Stimulated activated CD8-positive, alpha-beta memory T cell treated with anti-CD3 and anti-CD28 coated beads, Interleukin-15, amount 100 ng/mL, for 1 hour (primary cell): Measurements from ENCODE around the gene ZNF277.
"Not testable (repeated sequence)": the region's sequence is repeated elsewhere in the genome, so short reads cannot be mapped to it uniquely, and the experiment has no call there.

ENCODE experiments used
- DNase-seq: peaks from one replicate; pipeline ENCODE4 v3.0.0-alpha.2; 2020; ENCODE audit warnings: low read depth

Gene ZNF277

DNA sequence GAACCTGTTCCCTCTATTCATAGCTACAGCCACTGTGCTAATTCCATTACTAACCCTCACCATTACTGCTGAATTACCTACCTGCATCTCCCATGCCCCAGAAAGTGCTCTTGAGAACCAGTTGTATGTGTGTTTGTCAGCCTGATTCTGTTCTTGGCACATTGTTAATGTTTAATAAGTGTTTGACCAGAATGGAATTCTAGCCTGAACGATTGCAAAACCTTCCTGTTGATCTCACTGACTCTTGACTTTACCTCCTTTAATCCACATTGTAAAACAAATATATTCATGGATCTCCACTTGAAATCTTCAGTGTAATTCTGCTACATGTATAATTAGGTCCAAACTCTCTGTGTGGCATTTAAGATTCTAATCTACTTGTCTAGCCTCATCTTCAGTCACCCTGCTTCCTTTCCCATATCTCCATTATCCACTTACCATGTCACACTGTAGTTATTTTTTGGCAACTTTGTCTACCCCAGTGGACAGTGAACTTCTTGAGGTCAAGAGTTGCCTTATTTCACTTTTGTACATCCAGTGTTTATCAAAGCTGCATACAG is 4.9 kb downstream of the ZNF277 start:
- DNase-seq = no peak

- DNase-seq = no peak
Observed at GRCh38 chr7:112212571-112212970, 6.1 kb downstream of the ZNF277 start.

DNA sequence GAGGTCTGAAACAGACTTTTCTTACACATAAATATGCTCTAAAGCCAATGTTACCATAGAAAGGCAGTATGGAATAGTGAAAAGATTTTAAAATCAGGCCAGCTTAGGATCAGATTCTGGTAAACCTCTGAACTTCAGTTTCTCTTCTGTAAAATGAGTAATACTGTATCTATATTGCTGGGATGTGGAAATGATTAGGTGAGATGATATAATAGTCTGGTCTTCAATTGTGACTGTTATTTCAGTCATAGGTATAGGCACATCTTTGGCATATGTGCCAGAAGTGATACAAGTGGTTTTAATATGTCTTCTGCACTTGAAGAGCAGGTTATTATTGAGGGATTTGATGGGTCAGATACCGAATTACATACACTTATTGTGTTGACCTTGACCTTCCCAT is 7.2 kb downstream of the ZNF277 start:
- no peak for DNase-seq

DNA sequence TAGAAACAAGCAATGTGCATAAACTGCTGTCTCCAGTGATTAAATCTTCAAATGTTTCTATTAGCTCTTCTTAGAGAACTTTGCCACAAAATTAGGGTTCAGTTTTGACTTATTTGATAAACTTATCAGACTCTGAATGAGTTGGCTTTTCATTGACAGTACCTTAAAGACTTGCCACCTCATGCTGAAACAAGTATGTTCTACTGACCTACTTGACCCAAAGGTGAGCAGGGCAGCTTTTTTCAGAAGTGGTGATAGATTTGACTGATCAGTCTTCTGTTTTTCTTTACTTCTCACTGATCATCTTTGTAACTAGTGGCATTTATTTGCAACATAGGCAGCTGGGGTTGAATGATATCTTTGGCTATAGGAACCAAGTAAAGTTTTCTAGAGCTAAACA is 7.8 kb downstream of the ZNF277 start:
- DNase-seq = no peak

DNA sequence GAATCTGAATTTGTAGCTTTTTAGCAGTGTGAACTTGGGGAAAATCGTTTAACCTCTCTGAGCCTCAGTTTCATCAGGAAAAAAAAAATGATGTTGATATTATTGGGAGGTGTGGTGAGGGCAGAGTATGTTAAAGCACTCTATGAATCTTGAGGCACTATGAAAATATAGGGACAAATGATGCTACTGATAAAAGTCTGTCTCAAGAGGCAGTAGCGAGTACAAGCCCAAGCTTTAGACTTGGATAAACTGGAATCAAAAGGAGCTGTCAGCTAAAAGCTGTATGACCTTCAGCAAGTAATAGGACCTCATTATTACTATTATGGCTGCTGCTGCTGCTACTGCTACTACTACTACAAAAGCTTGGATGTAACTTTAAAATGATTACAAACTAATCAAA is 8.4 kb downstream of the ZNF277 start:
- DNase-seq = no peak

DNA sequence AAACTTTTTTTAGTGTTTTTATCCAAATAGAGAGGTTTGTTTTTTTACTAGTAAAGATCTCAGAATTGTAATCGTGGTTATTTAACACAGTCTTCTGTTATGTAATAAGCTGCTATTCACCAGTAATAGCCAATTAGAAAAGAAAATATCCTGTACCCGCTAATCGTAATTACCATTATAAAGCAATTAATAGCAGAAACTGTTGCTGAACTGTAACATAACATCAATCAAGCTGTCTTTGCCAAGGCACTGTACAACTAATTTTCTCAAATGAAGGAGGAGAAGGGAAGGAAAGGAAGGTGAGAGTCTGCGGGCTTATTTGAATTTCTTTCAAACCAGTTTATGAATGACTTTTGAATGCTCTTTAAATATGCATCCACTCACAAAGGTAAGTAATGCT is 9.3 kb downstream of the ZNF277 start:
- DNase-seq = no peak

DNA sequence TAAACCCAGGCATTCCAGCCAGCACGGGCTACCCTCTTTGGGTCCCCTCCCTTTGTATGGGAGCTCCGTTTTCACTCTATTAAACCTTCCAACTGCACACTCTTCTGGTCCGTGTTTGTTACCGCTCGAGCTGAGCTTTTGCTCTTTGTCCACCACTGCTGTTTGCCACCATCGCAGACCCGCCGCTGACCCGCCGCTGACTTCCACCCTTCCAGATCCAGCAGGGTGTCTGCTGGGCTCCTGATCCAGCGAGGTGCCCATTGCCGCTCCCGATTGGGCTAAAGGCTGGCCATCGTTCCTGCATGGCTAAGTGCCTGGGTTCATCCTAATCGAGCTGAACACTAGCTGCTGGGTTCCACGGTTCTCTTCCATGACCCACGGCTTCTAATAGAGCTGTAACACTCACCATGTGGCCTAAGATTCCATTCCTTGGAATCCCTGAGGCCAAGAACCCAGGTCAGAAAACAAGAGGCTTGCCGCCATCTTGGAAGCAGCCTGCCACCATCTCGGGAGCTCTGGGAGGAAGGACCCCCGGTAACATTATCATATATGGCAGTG is 14.5 kb downstream of the ZNF277 start:
- no peak for DNase-seq

- no peak for DNase-seq
Observed at GRCh38 chr7:112223310-112223709, 16.8 kb downstream of the ZNF277 start.

GRCh38 chr7:112224186-112224585 is 17.7 kb downstream of the ZNF277 start:
- no peak for DNase-seq

DNA sequence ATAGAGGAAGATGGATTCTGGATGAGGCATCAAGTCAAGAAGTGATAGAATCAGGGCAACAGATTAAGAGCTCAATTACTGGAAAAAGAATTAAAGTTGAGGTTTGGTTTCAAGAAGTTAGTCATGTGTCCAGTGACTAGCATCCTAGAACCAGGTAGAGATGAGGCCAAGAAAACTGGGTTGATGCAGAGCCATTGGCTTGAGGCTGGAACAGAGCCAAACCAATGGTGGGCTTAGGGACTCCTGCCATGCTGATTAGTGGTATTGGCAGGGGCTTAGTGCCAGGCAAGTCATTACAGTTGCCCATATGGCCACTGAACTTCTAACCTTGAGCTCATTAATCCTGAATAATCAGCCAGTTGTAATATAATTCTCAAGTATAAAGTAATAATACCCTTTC is 18.5 kb downstream of the ZNF277 start:
- no peak for DNase-seq

- no peak for DNase-seq
Observed at GRCh38 chr7:112226701-112227276, 20.3 kb downstream of the ZNF277 start.

DNA sequence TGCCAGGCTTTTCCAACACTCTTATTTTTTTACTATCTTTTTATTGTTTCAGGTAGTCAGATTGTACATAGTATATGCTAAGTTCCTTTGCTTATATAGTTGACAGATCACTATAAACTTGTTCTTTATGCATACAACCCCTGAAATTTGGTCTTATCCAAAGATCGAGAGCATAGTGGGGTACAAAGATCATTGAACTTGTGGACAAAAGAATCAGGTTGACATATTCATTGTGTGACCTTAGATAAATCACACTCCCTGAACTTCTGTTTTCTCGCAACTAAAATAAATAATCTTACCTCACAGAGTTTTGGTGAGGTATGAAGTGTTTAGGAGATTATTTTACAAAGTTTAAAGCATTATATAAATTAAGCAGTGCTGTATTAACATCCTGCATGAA is 22.1 kb downstream of the ZNF277 start:
- DNase-seq = no peak

DNA sequence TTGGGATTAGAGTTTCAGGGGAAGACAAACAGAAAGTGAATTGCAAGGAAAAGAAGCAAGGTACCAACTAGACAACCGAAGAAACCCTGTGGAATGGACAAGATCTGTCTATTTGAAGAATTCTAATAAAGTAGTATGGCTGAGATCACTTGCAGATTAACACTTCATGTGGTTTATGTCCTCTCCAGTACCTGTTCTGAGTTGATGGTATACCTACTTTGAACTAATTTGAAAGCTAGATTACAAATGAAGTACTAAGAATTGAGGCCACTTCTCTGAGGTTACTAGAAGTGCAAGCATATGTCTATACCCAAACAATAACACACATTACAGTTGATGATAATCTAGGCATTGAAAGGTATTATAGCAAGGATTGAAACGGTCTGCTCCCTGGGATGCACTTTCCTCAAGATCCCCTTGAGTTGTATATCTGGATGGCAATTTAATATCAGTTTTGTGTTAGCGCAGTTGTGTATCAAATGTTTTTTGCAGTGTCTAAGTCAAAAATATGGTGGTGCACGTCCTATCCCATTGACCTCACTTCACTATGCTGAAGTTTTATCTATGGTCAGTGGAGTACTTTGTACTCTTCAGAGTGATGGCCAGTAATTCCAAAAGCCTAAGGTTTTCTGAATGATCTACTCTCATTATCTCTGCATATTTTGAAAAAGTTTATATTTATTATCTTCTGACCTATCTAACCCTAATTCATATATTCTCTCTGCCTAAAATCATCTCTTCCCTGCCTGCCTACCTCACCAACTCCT is 25.9 kb downstream of the ZNF277 start:
- DNase-seq = no peak

DNA sequence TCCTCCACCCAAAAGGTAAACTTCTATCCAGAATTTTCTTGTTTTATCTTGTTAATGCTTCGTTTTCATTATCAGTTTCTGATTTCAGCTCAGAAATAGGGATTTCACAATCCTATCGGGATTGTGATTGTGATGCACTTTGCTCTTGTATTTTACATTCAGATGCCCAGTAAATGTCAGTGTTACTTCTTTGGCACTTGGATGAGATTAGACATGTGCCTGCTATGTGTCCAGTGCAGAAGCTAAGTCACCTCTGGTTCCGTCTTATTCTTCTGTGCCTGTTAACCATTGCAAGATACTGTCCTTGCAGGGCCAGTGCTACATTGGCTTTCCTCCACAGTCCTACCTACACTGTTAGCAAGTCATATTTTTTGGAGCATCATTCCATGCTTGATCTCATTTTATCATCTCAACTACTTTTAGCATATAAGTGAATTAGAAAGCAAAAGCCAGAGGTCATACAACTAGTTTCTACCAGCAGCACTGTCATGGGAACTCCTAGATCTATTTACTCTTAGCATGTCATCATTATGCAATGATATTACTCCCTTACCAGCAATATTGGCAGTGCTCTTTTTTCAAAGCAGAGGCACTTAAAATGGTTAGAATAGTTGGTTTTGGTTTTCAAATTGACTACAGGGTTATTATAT is 26.7 kb downstream of the ZNF277 start:
- DNase-seq = no peak

DNA sequence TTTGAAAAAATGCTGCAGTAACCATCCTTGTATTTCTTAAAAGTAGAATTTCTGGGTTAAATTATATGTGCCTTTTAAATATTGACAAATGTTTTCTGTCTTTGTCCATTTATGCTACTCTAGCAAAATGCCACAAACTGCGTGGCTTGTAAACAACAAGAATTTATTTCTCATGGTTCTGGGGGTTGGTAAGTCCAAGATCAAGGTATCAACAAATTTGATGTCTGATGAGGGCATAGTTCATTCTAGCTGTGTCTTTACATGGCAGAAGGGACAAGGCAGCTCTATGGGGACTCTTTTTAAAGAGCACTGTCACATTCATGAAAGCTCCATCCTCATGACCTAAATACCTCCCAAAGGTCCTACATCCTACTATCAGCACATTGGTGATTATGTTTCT is 27.7 kb downstream of the ZNF277 start:
- DNase-seq = no peak

DNA sequence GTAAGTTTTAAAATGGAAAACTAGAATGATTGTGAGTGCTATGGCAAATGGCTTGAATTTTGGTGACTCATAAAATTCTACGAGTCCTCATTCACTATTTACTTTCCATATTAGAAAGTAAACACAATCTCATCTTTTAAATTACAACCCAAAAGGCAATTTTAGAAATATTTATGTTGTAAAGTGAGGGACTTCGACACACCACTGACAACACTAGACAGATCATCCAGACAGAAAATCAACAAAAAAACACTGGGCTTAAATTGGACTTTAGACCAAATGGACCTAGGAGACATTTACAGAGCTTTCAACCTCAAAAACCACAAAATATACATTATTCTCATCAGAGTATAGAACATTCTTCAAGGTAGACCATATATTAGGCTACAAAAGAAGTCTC is 30.1 kb downstream of the ZNF277 start:
- DNase-seq = no peak

DNA sequence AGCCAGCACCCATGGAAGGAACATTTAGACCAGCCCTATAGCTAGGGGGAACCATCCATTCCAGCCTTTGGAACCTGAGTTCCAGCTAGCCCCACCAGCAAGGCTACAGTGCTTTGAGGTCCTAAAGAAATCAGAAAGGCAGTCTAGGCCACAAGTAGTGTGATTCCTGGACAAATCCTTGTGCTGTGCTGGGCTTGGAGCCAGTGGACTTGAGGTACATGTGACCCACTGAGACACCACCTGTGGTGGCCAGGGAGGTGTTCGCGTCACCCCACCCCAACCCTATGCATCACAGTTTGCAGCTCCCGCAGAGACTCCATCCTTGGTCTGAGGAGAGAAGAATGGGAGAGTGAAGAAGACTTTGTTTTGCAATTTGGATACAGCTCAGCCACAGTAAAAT is 31.8 kb downstream of the ZNF277 start:
- no peak for DNase-seq

- no peak for DNase-seq
Observed at GRCh38 chr7:112238852-112239610, 32.5 kb downstream of the ZNF277 start.

DNA sequence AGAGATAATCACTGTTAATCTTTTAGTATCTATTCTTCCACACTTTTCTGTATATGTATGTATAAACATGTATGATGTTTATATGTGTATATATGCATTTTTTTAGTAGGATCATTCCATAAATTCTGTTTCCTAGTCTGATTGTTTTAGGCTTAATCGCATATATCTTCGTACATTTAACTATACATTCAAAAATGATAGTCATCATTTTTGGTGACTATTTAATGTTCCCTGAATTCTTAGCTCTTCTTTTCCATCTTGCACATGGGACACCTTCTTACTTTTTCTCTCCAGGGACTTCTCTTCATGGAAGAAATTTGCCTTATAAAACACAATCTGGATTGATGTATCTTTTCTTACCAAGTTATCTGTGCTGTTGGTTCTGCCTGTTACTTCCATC is 42.1 kb downstream of the ZNF277 start:
- DNase-seq = no peak

DNA sequence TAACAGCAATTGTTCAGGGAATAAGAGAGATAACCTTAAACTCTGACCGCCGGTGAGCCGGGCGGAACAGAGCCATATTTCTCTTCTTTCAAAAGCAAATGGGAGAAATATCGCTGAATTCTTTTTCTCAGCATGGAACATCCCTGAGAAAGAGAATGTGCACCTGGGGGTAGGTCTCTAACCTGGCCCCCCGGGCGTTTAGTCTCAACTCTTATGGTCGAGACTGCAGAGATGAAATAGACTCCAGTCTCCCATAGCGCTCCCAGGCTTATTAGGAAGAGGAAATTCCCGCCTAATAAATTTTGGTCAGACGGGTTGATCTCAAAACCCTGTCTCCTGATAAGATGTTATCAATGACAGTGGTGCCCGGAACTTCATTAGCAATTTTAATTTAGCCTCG is 43.5 kb downstream of the ZNF277 start:
- not testable (repeated sequence) for DNase-seq

DNA sequence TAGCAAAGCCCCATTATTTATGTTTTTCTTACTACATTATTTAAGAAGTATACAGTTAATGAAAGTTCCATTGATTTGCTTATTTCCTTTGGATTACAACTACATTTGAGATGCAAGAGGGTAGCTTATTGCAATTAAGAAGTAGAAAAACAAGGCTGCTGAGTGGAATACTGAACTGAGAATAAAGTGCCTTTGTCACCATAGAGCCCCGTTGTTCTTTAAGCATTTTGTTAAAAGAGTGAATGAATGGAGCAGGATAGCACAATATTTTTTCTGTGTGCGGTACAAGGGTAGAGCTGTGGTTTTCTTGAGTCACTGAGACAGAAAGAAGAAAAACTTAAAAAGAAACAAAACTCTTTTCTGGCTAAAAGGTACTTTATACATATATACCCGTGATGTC is 45.6 kb downstream of the ZNF277 start:
- DNase-seq = no peak

DNA sequence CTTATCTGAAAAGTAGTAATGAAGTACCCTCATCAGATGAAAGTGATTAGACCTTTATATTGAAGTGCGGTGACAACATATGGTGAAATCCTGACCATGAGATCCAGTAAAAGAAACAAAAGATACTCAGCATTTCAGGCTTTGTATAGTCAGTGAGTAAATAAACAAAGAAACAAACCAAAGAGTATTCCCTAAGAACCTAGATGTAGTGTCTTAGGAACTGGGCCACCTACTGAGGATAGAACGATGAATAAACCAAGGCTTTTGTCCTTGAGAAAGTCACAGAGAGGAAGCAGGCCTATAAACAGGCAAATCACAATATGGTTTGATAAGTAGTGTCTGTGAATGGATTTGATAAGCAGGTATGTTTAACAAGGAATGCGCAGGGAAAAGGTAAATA is 46.2 kb downstream of the ZNF277 start:
- no peak for DNase-seq
